Thymus (tissue), 11 donors: ENCODE measurements around the gene PHAX. TPM values are rescaled to one million over a fixed set of nuclear protein-coding genes. Genes with fewer than 3 reads are reported as not detected.
"Not testable (repeated sequence)": the region's sequence is repeated elsewhere in the genome, so short reads cannot be mapped to it uniquely, and the experiment has no call there.

Experiments used
- DNase-seq, 9 donors: peaks; one replicate each; pipeline ENCODE4 v3.0.0-alpha.2; 2013; ENCODE audit warnings: low spot score in 9 of 9, low read depth in 6 of 9, missing footprints in 1 of 9
- H3K27ac ChIP-seq, 2 donors: one replicate each; pipeline ENCODE4 v1.5.1; 2013; ENCODE audit warnings: control low read depth in 1 of 2, low read depth in 1 of 2, low read length in 1 of 2, mild to moderate bottlenecking in 1 of 2, moderate library complexity in 1 of 2
- H3K27me3 ChIP-seq, 2 donors: one replicate each; pipeline ENCODE4 v1.5.1; 2013; ENCODE audit warnings: low read length in 1 of 2; ENCODE audit not compliant: control insufficient read depth in 2 of 2, insufficient read depth in 1 of 2
- H3K36me3 ChIP-seq, 2 donors: one replicate each; pipeline ENCODE4 v1.5.1; 2013; ENCODE audit warnings: low read length in 1 of 2, mild to moderate bottlenecking in 1 of 2, moderate library complexity in 1 of 2; ENCODE audit not compliant: control insufficient read depth in 2 of 2, insufficient read depth in 2 of 2
- H3K4me1 ChIP-seq, 2 donors: one replicate each; pipeline ENCODE4 v1.5.1; 2013; ENCODE audit warnings: low read length in 2 of 2; ENCODE audit not compliant: control insufficient read depth in 2 of 2, insufficient read depth in 2 of 2
- H3K4me3 ChIP-seq, 2 donors: one replicate each; pipeline ENCODE4 v1.5.1; 2013; ENCODE audit warnings: low read length in 2 of 2, control low read depth in 1 of 2, mild to moderate bottlenecking in 1 of 2
- H3K9me3 ChIP-seq, 2 donors: one replicate each; pipeline ENCODE4 v1.5.1; 2013; ENCODE audit warnings: low read length in 1 of 2, mild to moderate bottlenecking in 1 of 2; ENCODE audit not compliant: control insufficient read depth in 2 of 2, insufficient read depth in 1 of 2
- WGBS: extraction: QIAGEN DNeasy Blood & Tissue Kit; methylation state at CpG from one replicate; pipeline ENCODE4 v1.1.7; 2013; 5-methylcytosine and 5-hydroxymethylcytosine counted together
- polyA plus RNA-seq: library from polyadenylated mRNA; stranded (reverse); fragments of 200-250 nt; gene quantifications from one replicate; pipeline ENCODE4 v1.2.3, GENCODE V29; 2013
- total RNA-seq: library from RNA; stranded (reverse); fragments of 120-200 nt; gene quantifications from one replicate; pipeline ENCODE4 v1.2.4, GENCODE V29; 2013
- donor health status: healthy.

The PHAX gene
- total and polyA plus RNA-seq, 2 donors = 28.2 to 42.2 TPM

- no peak for DNase-seq
- H3K27me3 ChIP-seq = peaks cover 0 to 5% of the 10 kb centered on the region in 2 donors
- H3K36me3 ChIP-seq = no peaks in the 10 kb centered on the region
- H3K27ac ChIP-seq = no peak overlapping the region
- WGBS = 97% methylated on average over 4 of the region's 4 CpGs
- H3K9me3 ChIP-seq = peaks cover 0 to 5% of the 10 kb centered on the region in 2 donors
- H3K4me1 ChIP-seq = peaks cover 5 to 24% of the 10 kb centered on the region in 2 donors
- no peak overlapping the region for H3K4me3 ChIP-seq
Observed at GRCh38 chr5:126597156-126597555, 3.6 kb upstream of the PHAX start.

GRCh38 chr5:126599499-126599898 is 1.2 kb upstream of the PHAX start:
- no peak for DNase-seq
- peaks cover 0 to 5% of the 10 kb centered on the region in 2 donors for H3K27me3 ChIP-seq
- H3K27ac ChIP-seq = no peak overlapping the region
- WGBS = 97% methylated on average over 7 of the region's 7 CpGs
- H3K36me3 ChIP-seq = peaks cover 10 to 13% of the 10 kb centered on the region in 2 donors
- H3K4me1 ChIP-seq = peaks cover 0 to 20% of the 10 kb centered on the region in 2 donors
- H3K9me3 ChIP-seq = peaks cover 0 to 5% of the 10 kb centered on the region in 2 donors
- H3K4me3 ChIP-seq = no peak overlapping the region

DNA sequence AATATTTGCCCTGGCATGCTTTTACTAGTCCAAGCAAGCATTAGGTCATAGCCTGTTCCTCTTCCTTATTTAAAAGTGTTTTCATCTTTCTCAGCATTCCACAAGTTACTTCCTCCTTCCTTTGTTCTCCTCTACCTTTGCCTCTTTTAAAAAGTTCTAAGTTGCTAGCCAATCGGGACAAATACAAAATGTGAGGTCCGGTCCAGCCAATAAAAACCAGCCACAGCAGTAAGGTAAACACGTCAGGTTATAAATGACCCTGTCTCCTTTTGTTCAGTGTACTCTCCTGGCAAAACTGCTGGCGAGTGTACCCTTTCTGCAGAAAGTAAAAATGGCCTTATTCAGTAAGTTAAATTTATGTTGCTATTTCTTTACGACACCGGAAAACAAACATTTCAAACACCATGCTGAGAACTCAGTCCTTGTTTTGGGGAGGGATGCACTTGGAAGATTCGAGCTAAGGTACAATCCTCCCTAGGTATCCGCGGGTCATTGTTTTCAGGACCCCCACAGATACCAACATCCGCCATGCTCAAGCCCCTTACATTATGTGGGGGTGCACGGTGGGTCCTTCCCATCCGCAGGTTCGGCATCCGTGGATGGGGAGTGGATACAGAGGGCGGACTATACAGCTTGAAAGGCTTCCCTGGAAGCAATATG is 646 bp upstream of the PHAX start:
- H3K9me3 ChIP-seq, DNase-seq, H3K27me3 ChIP-seq, H3K27ac ChIP-seq: not testable (repeated sequence)
- Histone ChIP-seq H3K4me1 (peaks cover 1 to 19% of the 10 kb centered on the region in 2 donors), H3K4me3 (peak overlapping the region; percentile 81 to 93), H3K36me3 (peaks cover 15 to 17% of the 10 kb centered on the region in 2 donors)
- WGBS = 84% methylated on average over 15 of the region's 15 CpGs

DNA sequence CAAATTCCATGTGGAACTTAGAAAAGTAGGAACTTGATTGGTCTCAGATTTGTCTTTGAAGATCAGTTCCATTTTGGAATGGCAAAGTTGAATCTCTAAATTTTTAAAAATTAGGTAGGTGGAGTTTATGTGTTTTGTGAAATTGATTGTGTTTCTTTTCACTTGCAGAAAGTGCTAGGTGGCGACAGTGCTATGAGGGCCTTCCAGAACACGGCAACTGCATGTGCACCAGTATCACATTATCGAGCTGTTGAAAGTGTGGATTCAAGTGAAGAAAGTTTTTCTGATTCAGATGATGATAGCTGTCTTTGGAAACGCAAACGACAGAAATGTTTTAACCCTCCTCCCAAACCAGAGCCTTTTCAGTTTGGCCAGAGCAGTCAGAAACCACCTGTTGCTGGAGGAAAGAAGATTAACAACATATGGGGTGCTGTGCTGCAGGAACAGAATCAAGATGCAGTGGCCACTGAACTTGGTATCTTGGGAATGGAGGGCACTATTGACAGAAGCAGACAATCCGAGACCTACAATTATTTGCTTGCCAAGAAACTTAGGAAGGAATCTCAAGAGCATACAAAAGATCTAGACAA is 2.8 kb downstream of the PHAX start:
- Histone ChIP-seq H3K4me1 (peaks cover 2 to 17% of the 10 kb centered on the region in 2 donors), H3K36me3 (peaks cover 19 to 42% of the 10 kb centered on the region in 2 donors), H3K4me3 (no peak overlapping the region), H3K9me3 (peaks cover 0 to 5% of the 10 kb centered on the region in 2 donors), H3K27me3 (no peaks in the 10 kb centered on the region), H3K27ac (no peak overlapping the region)
- no peak for DNase-seq
- 87% methylated on average over 6 of the region's 6 CpGs for WGBS

- peaks cover 24 to 56% of the 10 kb centered on the region in 2 donors for H3K36me3 ChIP-seq
- H3K4me1 ChIP-seq = peaks cover 2 to 14% of the 10 kb centered on the region in 2 donors
- no peaks in the 10 kb centered on the region for H3K27me3 ChIP-seq
- 96% methylated on average over 5 of the region's 5 CpGs for WGBS
- peaks cover 0 to under 1% of the 10 kb centered on the region in 2 donors for H3K9me3 ChIP-seq
- no peak overlapping the region for H3K4me3 ChIP-seq
- no peak for DNase-seq
- no peak overlapping the region for H3K27ac ChIP-seq
Observed at GRCh38 chr5:126605525-126605924, 4.8 kb downstream of the PHAX start.

DNA sequence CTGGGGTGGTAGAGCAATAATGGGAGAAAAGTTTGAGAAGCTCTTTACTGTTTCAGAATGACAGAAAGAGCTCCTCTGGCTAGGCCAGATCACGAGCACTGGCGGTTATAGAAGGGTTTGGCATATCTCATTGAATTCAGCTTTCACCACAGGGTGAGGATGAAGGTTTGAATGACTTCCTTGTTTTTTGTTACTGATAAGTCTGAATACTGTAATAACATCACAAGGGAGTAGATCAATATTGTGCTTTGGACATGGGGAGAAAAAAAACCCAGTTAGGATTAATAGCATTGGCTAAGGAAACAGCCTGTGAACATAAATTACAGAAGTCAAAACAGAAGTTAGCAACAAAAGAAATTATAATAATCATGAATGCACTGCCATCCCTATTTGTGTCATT is 9.4 kb downstream of the PHAX start:
- no peak for DNase-seq
- Histone ChIP-seq H3K36me3 (peaks cover 29 to 56% of the 10 kb centered on the region in 2 donors), H3K9me3 (no peaks in the 10 kb centered on the region), H3K4me1 (peaks cover under 1 to 2% of the 10 kb centered on the region in 2 donors), H3K27me3 (no peaks in the 10 kb centered on the region), H3K4me3 (no peak overlapping the region), H3K27ac (no peak overlapping the region)
- 96% methylated on average over 2 of the region's 2 CpGs for WGBS

- no peaks in the 10 kb centered on the region for H3K4me1 ChIP-seq
- H3K9me3 ChIP-seq = no peaks in the 10 kb centered on the region
- DNase-seq = no peak
- H3K36me3 ChIP-seq = peaks cover 26 to 53% of the 10 kb centered on the region in 2 donors
- no peaks in the 10 kb centered on the region for H3K27me3 ChIP-seq
- H3K27ac ChIP-seq = no peak overlapping the region
- WGBS = 97% methylated on average over 6 of the region's 6 CpGs
- H3K4me3 ChIP-seq = no peak overlapping the region
Observed at GRCh38 chr5:126610616-126611015, 9.9 kb downstream of the PHAX start.

GRCh38 chr5:126613941-126614592 is 13.3 kb downstream of the PHAX start:
- H3K36me3 ChIP-seq = peaks cover 39 to 46% of the 10 kb centered on the region in 2 donors

GRCh38 chr5:126615286-126615685 is 14.5 kb downstream of the PHAX start:
- H3K4me1 ChIP-seq = no peaks in the 10 kb centered on the region
- H3K27ac ChIP-seq = no peak overlapping the region
- 95% methylated on average over 4 of the region's 4 CpGs for WGBS
- DNase-seq = no peak
- no peaks in the 10 kb centered on the region for H3K27me3 ChIP-seq
- peaks cover 36 to 41% of the 10 kb centered on the region in 2 donors for H3K36me3 ChIP-seq
- no peak overlapping the region for H3K4me3 ChIP-seq
- H3K9me3 ChIP-seq = no peaks in the 10 kb centered on the region

More at GRCh38 chr5:126613941-126614592, 13.3 kb downstream of the PHAX start:
- Histone ChIP-seq H3K27ac (no peak overlapping the region), H3K4me1 (no peaks in the 10 kb centered on the region), H3K9me3 (no peaks in the 10 kb centered on the region), H3K27me3 (no peaks in the 10 kb centered on the region), H3K4me3 (no peak overlapping the region)
- DNase-seq = no peak
- 91% methylated on average over 7 of the region's 7 CpGs for WGBS
